HG03039 (cell line): ENCODE results near the gene DHRS7C.

Experiments used
- ATAC-seq: cut with Tn5 transposase; IDR thresholded peaks from one replicate; pipeline ENCODE4 v1.9.1; 2021; ENCODE audit warnings: mild to moderate bottlenecking, moderate library complexity; ENCODE audit not compliant: unreplicated experiment

The DHRS7C gene

GRCh38 chr17:9790889-9791876 lies at the start of gene DHRS7C:
Gene DHRS7C (minus strand): TSS chr17:9791592. CDS start chr17:9791284, 308 bp downstream.
- no peak for ATAC-seq

GRCh38 chr17:9839433-9839832 lies 48.0 kb upstream of the DHRS7C start:
- ATAC-seq: no peak

GRCh38 chr17:9837551-9838471 lies 46.4 kb upstream of the DHRS7C start:
- ATAC-seq: no peak

GRCh38 chr17:9833922-9834321 lies 42.5 kb upstream of the DHRS7C start:
- no peak for ATAC-seq

GRCh38 chr17:9830711-9831110 lies 39.3 kb upstream of the DHRS7C start:
- no peak for ATAC-seq

- ATAC-seq: no peak
Observed at GRCh38 chr17:9829343-9829742, 38.0 kb upstream of the DHRS7C start.

- ATAC-seq: no peak
Observed at GRCh38 chr17:9828296-9829295, 37.2 kb upstream of the DHRS7C start.

- ATAC-seq: no peak
Observed at GRCh38 chr17:9825641-9826150, 34.3 kb upstream of the DHRS7C start, which contains the start of gene GLP2R. Gene GLP2R (plus strand): TSS chr17:9825924. CDS start chr17:9826064, 140 bp downstream.

- ATAC-seq: no peak
Observed at GRCh38 chr17:9824797-9825338, 33.5 kb upstream of the DHRS7C start.

- no peak for ATAC-seq
Observed at GRCh38 chr17:9824094-9824493, 32.7 kb upstream of the DHRS7C start.

- no peak for ATAC-seq
Observed at GRCh38 chr17:9821921-9822320, 30.5 kb upstream of the DHRS7C start, which contains the start of gene GSG1L2. Gene GSG1L2 (minus strand): TSS chr17:9822079. CDS start chr17:9822071, 8 bp downstream.

GRCh38 chr17:9820448-9820847 lies 29.1 kb upstream of the DHRS7C start:
- no peak for ATAC-seq

- no peak for ATAC-seq
Observed at GRCh38 chr17:9818760-9819159, 27.4 kb upstream of the DHRS7C start.

GRCh38 chr17:9817086-9817485 lies 25.7 kb upstream of the DHRS7C start:
- ATAC-seq: no peak

- ATAC-seq: no peak
Observed at GRCh38 chr17:9816472-9816871, 25.1 kb upstream of the DHRS7C start.

- no peak for ATAC-seq
Observed at GRCh38 chr17:9814337-9814945, 23.0 kb upstream of the DHRS7C start.

- ATAC-seq: no peak
Observed at GRCh38 chr17:9813166-9813565, 21.8 kb upstream of the DHRS7C start.

- ATAC-seq: no peak
Observed at GRCh38 chr17:9811537-9811936, 20.1 kb upstream of the DHRS7C start.

GRCh38 chr17:9811086-9811485 lies 19.7 kb upstream of the DHRS7C start:
- ATAC-seq: no peak
